GM21825 (cell line): Measurements from ENCODE around the gene PPM1J.
"Not testable (repeated sequence)": the region's sequence is repeated elsewhere in the genome, so short reads cannot be mapped to it uniquely, and the experiment has no call there.

ENCODE experiments used
- ATAC-seq: cut with Tn5 transposase; IDR thresholded peaks from one replicate; pipeline ENCODE4 v1.9.1; 2021; ENCODE audit warnings: mild to moderate bottlenecking, moderate library complexity; ENCODE audit not compliant: unreplicated experiment

Gene PPM1J, protein sequence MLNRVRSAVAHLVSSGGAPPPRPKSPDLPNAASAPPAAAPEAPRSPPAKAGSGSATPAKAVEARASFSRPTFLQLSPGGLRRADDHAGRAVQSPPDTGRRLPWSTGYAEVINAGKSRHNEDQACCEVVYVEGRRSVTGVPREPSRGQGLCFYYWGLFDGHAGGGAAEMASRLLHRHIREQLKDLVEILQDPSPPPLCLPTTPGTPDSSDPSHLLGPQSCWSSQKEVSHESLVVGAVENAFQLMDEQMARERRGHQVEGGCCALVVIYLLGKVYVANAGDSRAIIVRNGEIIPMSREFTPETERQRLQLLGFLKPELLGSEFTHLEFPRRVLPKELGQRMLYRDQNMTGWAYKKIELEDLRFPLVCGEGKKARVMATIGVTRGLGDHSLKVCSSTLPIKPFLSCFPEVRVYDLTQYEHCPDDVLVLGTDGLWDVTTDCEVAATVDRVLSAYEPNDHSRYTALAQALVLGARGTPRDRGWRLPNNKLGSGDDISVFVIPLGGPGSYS

DNA sequence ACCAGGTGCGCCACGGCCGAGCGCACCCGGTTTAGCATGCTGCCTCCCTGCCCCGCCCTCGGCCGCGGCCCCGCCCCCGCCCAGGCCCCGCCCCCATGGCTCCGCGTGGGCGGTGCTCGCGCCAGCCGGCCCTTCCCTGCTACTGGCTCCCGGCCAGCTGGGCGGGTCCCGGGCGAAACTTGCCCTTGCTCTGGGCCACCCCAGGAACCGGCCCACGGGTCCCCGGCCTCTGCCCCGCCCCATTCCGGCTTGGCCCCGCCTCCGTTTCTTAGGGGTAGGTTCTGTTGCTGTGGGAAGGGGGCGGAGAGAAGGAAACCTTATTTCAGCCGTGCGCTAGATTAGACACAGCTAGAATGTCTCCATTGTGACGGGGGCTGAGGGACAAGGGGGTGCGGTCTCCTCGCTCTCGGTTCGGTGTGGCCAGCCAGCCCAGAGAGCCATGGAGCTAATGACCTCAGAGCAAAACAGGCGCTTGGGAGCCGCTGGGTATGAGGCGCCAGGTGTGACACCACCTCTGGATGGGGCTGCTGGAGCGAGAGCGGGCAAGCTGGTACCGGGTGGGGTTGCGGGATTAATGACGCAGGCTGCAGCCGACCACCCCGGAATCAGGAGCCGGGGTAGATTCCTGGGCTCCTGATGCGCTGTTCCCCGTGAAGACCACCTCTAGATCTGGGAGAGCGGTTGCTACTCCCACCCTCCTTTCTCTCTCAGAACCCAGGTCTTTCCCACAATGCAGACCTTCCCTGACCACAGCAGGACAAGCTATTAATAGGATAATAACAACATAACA, at the start of gene PPM1J:
Gene PPM1J (minus strand): TSS at position 69 of the 790 bp plus-strand sequence. CDS start 31 bp downstream, at position 38.
- peak; percentile 66 for ATAC-seq

DNA sequence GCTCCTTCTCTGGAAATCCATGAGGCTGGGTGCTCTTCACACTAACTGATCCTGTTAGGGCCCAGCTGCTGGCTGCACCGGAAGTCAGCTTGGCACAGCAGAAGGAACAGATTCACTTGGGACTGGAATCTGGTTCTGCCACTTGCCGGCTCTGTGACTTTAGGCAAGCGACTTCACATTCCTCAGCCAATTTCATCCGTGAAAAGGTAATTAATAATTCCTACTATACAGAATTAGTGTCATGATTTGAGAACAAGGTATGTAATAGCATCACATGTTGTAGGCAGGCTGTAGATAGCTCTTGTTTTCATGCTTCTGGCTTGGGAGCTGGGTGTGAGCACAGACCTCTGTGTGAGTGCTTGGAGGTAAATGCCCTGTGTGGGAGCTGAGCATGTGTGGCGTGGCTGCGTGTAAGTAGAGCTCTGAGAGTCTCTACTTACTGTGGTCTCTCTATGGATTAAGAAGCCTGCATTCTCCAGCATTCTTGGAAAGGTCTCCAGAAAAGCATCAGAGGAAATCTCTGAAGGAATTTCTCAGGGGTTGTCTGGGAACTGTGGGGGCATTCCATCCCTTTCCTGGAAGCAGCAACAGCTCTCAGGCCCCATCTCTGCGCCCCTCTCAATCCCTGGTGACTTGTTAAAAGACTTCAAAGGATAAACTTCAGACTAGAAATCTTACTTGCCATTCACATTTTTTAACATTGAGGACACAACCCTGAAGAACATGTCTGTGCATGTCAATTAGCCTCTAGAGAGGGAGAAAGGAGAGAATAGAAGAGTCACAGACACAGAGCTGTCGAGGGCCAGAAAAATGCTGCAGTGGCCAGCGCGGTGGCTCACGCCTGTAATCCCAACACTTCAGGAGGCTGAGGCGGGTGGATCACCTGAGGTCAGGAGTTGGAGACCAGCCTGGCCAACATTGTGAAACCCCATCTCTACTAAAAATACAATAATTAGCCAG, 47.7 kb upstream of the PPM1J start:
- no peak for ATAC-seq

DNA sequence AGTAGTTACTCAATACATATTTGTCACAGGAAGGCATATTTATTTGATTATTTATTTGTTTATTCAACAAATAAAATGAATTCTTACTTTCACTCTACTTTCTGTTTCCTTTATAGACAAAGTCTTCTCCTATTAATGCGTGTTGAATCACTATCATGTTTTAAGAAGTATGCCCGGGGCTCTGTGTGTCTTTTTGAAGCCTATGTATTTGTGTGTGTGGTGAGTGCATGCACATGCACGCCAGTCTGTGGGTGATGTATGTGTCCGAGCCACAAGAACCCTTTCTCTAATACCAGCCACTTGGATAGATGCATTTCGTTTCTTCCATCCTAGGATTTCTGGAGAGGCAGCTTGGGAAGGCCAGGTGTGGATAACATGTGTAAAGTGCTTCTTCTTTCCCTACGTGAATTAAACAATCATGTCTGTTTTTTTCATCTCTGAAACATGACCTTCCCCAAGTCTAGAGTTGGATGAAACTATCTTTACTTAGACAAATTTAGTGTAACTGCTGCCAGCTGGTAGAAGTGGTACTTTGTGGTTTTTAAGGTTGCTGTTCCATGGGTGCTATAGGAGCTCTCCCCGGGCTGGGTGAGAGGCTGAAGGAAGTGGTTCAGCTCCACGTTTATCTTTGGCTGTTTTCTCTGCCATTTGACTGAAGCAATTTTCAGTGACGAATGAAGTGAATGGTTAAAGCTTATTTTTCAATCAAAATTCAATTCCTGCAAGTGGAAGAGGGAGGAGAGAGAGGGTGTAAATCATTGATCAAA, 46.8 kb upstream of the PPM1J start:
- ATAC-seq = no peak

DNA sequence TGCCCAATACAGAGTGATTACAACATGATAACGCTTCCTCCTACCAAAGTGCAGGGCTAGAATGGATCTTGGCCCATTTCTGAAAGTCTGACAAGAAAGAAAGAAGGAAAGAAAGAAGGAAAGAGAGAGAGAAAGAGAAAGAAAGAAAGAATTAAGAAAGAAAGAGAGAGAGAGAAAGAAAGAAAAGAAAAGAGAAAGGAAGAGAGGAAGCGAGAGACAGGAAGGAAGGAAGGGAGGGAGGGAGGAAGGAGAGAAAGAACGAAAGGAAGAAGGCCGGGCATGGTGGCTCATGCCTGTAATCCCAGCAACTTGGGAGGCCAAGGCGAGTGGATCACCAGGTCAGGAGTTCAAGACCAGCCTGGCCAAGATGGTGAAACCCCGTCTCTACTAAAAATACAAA, 44.1 kb upstream of the PPM1J start:
- ATAC-seq = no peak

DNA sequence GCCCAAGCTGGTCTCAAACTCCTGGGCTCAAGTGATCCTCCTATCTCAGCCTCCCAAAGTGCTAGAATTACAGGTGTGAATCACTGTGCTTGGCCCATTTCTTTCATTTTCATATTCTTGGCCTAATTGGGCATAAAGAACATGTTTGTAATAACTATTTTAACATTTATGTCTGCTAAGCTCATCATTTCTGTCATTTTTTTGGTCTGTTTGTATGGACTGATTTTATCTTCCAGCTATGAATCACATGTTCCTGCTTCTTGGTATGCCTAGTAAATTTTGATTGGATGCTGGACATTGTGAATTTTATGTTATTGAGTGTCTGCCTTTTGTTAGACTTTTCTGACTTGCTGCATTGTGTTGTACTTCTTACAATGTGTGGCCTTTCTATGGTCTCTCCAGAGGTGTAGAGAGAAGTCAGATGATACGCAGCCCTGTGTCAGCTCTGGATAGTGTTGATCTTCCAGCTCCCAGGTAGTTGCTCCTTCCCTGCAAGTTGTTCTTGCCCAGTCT, 39.0 kb upstream of the PPM1J start:
- ATAC-seq = no peak

DNA sequence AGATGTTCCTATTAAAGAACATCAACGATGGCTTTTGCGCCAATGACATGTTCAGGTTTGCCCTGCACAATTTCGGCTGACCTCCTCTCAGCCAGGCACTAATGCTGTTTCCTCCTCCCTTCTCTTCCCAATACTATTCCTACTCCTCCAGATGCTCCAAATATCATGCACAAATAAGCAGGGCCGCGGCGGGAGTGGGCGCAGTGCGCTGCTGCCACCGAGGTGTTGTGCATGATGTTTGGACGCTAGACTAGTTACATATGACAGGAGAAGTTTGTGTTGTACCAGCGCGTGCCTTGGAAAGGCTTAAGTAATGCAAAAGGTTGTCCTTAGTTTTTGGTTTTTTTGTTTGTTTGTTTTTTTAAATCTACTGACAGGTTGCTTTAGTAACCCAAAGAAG, 33.3 kb upstream of the PPM1J start:
- ATAC-seq = no peak

DNA sequence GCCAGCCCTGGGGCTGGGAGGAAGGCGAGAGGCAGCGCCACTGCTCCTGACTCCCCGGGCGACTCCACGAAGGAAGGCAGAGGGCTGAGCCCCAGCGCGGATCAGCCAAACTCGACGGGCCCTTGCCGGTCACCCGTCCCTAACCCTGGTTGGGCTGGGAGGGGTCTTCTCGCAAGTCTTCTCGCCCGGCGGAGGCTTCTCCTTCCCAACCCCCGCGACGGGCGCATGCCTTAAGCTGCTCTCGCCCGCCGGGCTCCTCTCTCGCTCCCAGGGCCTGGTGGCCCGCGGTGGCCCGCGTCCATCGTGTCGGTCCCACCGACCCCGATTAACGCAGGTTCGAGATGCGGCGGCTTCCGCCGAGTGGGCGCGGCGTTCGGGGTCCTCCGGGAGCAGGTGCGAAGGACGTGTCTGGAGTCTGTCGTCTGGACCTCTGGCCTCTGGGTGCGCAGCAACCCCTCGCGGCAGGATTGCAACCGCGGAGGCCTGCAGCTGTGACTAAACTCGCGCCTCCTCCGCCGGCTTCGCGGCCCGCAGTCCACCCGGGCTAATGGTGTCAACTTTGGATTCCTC, 29.0 kb upstream of the PPM1J start:
- ATAC-seq = no peak

DNA sequence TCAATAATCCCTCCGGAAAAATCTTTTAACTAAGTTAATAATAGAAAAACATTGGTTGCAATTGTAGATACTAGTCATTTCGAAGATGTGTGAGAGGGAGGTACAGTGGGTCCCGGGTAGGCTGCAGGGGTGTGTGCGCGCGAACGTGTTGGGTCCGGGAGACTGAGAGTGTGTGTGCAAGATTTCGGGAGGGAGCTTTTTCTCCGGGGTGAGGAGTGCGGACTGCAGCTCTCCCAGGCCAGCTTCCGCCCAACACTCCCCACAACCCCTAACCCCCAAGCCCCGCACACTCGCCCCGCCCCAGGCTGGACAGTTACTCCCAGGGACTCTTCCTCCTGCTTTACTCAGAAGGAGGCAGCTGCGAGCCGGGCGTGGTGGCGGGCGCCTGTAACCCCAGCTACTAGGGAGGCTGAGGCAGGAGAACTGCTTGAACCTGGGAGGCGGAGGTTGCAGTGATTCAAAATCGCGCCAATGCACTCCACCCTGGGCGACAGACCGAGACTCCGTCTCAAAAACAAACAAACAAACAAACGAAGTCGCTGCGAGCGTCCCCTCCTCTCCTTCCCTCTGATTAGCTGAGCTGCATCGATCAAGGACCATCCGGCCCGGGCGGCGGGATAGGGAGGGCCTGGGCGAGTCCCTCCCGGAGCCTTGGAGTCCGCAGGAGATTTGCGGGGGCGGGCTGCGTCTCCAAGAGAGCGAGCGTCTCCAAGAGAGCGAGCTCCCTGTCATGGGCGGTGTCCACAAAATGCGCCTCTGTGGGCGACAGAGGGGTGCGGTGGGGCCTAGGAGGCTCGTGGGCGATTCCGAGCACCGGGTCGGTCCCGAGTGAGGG, 28.3 kb upstream of the PPM1J start:
- no peak for ATAC-seq

DNA sequence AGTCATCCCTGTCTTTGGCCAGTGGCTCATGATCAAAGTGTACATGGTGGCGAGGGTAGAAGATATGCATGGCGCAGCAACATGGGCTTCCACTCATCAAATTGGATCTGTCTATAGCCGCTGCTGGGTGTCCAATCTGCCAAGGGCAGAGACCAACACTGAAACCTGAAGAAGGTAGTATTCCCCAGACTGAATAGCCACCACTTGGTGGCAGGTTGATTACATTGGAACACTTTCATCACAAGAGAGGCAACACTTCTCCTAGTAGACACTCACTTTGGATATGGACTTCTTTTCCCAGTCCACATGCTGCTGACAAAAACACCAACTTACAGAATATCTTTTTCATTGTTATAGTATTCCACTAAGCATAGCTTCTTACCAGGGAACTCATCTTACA, 22.4 kb upstream of the PPM1J start:
- ATAC-seq = no peak

DNA sequence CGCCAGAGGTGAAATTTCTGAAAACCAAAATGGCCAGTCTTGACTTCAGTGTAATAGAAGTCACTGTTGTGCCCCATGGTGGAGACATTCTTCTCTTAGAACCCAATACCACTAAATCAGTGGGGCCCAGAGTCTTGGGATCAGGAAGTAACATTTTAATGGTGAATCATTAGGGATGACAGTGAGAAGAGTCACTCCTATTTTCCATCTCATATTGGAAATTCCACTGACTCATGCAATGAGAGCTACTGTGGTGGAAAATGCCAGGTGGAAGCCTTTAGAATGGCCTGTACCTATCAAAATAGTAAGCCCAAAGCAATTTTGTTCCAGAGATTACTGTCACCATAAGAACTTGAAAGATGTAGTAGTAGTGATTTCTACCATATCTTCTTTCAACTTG, 20.6 kb upstream of the PPM1J start:
- no peak for ATAC-seq

DNA sequence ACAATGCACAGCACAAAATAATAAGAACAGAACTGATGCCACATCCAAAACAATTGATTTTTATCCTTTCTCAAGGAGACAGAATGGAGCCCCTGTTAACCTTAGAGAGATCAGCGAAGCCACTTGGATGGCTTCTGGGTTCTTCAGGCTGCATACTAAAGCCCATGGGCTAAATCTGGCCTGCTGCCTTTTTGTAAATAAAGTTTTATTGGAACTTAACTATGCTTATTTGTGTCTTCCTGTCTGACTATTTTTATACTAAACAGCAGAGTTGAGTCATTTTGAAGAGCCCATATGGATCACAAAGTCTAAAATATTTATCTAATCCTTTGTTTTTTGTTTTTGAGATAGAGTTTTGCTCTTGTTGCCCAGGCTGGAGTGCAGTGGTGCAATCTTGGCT, 16.3 kb upstream of the PPM1J start:
- ATAC-seq = no peak

DNA sequence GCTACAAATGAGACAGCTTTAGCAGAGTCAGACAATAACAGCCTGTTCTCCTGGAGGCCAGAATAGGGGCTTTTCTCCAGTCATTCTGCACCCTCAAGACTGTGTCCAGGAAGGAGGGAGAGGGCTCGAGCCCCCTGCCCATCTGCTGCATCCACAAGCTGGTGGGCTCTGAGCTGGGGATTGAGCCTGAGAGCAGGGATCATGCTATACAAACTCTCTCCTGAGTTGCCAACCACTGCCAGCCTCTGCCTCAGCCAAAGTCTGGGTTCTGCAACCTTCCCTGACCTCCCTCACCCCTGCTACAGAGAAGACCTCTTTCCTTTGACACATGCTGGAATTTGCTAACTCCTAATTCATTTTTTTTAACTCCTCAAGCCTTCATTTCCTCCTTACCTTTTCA, 14.8 kb upstream of the PPM1J start:
- no peak for ATAC-seq

DNA sequence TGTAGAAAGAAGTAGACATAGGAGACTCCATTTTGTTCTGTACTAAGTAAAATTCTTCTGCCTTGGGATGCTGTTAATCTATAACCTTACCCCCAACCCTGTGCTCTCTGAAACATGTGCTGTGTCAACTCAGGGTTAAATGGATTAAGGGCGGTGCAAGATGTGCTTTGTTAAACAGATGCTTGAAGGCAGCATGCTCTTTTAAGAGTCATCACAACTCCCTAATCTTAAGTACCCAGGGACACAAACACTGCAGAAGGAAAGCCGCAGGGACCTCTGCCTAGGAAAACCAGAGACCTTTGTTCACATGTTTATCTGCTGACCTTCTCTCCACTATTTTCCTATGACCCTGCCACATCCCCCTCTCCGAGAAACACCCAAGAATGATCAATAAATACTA, 13.9 kb upstream of the PPM1J start:
- not testable (repeated sequence) for ATAC-seq

DNA sequence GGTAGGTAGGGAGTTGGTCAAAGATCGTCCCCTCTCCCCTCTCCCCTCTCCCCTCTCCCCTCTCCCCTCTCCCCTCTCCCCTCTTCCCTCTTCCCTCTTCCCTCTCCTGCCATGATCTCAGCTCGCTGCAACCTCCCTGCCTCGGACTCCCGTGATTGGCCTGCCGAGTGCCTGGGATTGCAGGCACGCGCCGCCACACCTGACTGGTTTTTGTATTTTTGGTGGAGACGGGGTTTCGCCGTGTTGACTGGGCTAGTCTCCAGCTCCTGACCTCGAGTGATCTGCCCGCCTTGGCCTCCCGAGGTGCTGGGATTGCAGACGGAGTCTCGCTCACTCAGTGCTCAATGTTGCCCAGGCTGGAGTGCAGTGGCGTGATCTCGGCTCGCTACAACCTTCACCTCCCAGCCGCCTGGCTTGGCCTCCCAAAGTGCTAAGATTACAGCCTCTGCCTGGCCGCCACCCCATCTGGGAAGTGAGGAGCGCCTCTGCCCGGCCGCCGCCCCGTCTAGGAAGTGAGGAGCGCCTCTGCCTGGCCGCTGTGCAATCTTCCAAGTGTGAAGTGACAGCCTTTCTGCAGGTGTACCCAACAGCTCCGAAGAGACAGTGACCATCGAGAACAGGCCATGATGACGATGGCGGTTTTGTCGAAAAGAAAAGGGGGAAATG, 13.3 kb upstream of the PPM1J start:
- ATAC-seq = not testable (repeated sequence)

DNA sequence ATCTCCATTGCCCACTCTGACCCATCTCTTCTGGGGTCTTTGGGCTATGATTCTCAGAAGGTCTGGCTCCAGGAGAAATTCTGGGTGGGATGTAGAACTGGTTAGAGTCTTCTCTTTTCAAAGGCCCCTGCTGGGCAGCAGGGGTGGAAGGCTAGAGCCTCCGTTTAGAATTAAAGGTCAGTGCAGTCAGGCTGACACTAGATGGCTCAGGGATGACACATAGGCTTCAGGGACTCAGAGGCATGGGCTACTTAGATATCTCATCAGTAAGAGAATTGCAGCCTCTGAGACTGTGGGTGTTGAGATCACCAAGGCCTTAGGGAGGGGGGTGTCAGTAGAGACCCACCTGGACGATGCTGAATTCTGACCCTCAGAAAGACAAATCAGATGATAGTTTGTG, 12.6 kb upstream of the PPM1J start:
- ATAC-seq = no peak

DNA sequence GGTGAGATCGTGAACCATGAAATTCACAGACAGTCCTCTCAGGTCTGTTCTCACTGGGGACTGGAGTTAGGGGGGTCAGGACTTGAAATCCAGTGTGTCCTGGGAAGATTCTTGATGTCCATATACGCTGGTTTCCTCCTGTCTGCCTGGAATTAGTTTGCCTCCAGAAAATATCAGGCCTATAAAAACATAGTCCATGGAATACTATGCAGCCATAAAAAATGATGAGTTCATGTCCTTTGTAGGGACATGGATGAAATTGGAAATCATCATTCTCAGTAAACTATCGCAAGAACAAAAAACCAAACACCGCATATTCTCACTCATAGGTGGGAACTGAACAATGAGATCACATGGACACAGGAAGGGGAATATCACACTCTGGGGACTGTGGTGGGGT, 9.1 kb upstream of the PPM1J start:
- not testable (repeated sequence) for ATAC-seq

DNA sequence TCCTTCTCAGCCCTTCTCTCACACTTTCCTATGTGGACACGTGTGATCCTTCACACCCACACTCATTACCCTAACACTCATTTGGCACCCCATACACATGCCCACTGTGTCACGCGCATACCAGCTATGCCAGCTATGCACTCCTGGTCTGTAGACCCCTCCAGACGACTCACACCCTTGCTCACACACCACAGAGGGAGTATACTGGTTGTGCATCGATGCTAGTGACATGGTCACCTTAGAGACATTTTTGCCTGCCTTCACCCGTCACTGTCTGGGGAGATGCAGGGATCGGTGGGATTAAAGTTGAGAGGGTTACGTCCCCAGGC, 8.3 kb upstream of the PPM1J start:
- no peak for ATAC-seq
